Ammon's horn (tissue), 1 donor: ENCODE results near the gene SMCO2.

Experiments used
- DNase-seq: peaks from one replicate; pipeline ENCODE4 v3.0.0-alpha.2; 2016; ENCODE audit warnings: low spot score

The SMCO2 gene

DNA sequence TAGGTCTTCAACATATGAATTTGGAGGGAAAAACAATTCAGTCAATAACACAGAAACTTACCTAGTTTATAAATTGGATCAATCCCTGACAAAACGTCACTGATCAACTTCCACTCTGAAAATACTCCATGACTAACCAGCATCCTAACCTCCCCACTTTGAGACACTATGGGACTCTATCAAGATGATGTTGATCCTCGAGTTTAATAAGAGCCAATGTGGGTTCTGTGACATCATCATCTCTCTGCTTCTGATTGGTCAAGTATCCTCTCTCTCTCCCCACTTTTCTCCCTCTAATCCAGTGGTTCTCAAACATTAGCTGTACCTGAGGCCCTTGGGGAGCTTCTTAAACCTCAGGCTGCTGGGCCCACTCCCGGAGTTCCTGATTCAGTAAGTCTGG lies at the start of gene SMCO2:
Gene SMCO2, plus strand, starts transcription at position 301 of the 400 bp plus-strand sequence. CDS start 23,896 bp downstream, outside the sequence.
- no peak for DNase-seq

DNA sequence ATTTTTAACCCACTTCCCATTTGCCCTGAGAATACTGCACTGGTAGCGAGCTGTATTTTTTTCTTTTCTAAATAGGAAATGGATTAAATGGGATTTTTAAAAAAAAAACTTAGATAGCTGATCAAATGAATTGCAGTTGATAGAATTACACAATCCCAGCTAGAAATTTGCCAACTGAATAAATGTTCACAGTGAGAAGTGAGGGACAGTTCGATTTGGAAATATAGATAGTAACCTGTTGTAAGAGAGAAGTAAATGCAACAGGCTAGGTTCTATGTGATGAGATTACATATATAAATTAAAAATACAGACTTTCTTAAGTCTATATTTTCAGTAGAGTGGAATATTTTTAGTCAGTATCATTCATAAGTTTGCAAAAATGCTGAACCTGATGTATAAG lies 48.1 kb upstream of the SMCO2 start:
- no peak for DNase-seq

DNA sequence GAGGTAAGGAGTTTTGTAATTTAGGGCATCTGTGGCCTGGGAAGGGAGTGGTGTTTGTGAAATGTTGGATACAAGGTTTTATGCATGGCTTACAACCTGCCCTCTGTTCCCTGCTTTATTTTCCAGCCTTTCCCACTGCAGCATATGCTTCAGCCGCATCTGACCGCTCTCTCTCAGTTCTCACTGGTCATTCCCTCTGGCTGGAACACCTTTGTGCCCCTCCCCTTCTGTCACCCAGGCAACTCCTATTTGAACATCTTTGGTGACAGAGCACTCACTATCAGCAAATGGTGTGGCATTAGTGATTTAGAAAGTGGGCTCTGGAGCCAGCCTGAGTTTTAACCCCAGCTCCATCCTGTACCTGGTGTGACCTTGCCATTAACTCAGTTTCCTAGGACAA lies 47.5 kb upstream of the SMCO2 start:
- no peak for DNase-seq

DNA sequence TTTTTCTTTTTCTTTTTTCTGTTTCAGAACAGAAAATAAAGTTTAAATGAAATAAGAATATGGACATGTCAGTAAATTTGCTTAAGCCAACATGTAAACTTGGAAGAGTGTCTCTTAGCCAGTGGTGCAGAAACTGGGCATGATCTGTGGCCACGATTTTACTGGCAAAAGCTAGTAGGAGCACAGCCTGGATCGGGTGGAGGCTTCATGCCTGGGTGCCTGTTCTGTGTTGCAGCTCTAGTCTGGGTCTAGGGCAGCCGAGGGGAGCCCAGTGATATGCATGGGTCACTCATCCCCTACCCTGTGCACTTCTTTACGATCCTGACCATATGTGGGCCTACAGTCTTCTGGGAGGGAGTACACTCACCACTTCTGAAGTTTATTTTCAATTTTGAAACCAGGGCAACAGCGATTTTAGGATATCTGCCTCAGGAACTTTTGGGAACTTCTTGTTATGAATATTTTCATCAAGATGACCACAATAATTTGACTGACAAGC lies 45.6 kb upstream of the SMCO2 start:
- no peak for DNase-seq

DNA sequence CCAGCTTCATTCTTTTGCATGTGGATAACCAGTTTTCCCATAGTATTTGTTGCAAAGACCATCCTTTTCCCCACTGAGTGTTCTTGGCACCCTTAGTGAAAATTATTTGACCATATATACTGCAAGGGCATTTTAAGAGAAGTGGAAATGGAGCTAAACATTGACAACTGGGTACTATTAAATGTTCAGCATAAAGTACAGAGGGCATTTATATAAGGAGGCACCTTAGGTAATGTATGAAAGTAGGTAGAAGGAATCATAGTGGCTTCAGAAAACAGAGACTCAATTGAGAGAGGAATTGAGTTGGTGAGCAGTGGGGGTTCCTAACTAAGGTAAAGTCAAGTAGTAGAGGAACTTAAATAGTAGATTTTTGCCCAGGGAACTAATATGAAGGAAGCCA lies 34.5 kb upstream of the SMCO2 start:
- DNase-seq: no peak

DNA sequence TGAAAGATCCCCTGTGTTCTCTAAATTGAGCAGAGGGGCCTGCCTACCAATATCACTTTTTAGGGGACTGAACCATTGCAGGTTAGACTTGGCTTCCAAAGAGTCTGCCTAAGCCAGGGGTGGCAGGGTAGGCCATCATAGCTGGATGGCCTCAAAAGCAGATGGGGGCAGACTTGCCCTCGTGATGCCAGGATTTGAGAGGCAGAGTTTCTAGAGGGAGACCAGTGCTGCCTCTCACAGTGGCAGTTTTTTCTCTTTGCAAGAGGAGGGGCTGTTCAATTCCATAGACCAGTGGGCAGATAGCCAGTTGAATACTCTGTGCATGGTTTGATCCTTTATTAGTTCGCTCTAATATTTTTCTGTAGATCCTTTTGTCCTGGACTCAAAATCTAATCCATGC lies 23.8 kb upstream of the SMCO2 start:
- DNase-seq: no peak

DNA sequence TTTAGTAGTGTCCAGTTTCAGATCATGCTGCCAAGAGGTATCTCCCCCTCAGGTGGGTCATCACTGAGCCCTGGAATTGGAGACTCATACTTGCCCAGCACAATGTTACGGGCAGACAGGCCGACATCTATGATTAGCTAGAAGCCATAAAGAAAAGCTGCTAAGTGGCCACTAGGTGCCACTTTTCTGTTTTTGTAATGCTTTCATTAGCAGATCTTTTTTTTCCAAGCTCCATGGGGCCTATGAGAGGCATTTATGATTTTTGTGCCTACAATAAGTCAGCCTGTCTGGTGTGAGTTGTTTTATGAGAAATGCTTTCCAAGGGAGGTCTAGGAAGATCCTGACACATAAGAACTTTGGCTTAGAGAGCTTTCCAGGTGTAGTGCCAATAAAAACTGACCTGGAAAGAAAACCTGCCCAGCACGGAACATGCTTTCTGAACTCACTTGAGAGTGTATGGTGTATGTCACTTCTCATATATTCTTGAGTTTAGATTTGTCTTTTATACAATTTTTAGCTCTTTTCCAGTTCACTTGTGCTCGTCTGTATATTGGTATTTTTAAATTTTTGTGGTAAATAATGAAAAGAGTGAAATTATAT lies 21.8 kb upstream of the SMCO2 start:
- peak; percentile 59 for DNase-seq

DNA sequence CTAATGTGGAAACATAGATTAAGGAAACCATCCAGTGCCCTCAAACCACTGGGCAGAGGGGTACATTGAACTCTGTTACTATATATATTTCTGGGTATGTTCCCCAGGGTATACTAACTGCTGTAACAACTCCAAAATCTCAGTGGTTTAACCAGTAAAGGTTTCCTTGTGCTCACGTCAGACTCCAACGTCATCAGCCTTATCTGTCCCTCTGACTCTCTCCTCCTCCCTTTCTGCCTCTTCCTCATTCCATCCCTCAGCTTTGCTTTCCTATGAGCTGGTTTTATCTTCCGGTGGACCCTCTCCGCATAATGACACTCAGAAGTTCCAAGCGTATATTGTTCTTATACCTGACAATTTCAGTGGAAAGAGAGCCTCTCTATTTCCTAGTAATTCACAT lies 21.2 kb upstream of the SMCO2 start:
- DNase-seq: no peak

DNA sequence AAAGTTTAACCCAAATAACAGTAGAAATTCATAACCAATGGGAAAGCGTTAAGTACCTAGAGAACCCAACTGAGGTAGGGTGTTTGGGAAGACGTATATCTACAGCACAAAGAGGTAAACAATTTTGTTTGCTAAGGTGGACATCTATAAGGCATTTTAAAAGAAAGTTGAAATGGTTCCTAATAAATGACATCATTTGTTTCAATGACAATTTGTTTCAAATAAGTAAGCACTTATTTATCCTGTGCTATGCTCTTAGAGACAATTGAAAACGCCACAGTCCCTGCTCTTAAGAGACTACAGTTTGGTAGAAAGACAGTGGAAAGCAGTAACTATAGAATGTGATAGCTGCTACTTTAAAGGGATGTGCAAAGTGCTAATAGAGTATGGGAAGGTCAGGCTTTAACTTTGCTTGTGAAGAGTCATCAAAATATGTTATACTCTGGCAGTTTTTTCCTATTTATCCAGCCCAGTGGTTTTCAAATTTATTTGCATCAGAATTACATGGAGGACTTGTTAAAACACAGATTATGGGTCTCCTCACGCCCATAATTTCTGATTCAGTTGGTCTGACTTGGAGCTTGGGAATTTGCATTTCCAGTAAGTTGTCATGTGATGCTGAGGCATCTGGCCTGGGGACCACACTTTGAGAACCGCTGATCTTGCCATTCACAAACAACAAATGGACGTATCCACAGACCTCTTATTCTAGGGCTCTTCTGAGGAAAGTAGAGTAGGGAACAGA lies 19.6 kb upstream of the SMCO2 start:
- no peak for DNase-seq

DNA sequence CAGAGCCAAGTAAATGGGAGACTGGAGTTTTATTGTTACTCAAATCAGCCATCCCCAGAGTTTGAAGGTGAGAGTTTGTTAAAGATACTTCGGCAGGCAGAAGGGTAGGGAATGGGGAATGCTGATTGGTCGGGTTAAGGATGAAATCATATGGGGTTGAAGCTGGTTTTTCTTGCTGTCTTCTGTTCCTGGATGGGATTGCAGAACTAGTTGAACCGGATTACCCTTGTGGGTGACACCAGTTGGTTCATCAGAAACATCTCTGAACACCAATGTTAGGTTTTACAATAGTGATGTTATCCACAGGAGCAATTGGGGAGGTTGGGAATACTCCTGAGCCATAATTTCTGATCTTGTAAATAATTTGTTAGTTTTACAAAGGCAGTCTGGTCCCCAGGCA lies 18.7 kb upstream of the SMCO2 start:
- no peak for DNase-seq

DNA sequence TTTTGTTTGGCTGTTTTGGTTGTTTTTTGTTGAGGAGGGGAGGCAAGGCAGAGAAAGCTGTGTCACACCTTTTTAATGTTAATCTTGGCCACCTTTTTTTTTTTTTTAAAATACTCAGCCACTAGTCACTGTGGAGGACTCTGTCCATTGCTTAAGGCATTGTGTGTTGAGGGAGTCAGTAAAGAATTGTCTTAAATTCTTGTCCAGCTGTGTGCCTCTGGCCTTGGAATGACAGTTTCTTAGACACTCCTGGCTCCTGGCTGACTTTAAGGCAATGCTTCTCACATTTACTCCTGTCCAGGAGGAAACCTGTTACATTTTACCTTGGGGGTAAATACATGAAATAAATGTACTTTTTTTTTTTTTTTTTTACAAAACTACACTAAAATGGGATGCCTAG lies 18.1 kb upstream of the SMCO2 start:
- DNase-seq: no peak

DNA sequence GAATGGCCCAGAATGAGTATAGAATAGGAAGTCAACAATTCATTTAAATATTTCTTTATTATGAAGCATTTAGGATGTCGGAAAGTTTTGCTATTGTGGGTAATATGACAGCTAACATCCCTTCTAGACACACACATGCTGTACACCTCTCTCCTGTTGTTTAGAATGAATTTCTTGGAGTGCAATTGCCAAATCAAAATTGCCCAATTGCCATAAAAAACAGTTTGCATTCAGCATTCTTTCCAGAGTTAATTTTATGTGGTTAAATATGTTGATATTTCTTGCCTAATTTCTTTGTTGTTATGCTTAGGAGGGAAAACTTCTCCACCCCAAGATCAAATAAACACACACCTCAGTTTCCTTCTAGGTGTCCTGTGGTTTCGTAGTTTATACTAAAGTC lies 16.9 kb upstream of the SMCO2 start:
- DNase-seq: no peak

DNA sequence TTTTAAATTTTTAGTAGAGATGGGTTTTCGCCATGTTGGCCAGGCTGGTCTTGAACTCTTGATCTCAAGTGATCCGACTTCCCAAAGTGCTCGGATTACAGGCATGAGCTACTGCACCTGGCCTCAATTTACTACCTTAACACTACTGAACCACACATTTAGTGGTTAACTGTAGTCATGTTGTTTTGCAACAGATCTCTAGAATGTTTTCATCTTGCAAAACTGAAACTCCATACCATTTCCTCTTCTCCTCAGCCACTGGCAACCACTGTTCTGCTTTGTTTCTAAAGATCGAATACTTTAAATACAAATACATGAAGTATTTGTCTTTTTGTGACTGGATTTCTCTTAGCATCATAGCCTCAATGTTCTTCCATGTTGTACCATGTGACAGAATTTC lies 15.4 kb upstream of the SMCO2 start:
- DNase-seq: no peak

DNA sequence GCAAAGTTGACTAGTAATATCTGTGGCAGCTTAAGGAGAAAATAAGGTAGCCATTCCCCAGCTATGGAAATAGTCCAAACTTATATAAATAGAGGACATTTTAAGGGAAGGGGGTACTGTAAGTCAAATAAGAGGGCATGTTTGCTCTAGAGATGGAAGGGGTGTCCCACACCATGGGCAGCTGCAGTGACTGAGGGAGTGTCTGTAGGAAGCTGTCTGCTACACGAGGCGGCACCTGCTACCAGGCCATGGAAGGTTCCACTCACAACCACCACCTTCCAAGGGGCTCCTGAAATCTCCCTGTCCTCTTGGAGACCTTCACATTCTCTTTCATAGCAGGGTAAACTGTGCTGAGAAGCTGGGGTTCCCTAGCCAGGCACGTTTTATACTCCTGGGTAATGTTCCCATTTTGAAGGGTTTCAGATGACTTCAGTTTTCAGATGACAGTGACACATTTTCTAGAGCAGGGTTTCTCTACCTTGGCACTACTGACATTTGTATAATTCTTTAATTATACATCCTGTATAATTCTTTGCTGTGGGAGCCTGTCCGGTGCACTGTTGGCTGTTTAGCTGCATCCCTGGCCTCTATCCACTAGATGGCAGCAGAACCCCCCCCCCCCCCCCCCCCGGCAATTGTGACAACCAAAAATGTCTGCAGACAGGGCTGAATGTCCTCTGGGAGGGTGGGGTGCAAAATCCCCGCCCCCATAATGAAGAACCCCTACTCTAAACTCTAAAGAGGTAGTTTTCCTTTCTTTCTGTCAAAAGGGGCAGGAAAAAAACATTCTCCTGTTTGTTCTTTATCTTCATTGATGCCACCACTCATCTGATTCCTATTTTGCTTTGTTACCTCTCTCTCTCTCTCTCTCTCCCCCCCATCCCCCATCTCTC lies 11.6 kb upstream of the SMCO2 start:
- peak; percentile 7 for DNase-seq

DNA sequence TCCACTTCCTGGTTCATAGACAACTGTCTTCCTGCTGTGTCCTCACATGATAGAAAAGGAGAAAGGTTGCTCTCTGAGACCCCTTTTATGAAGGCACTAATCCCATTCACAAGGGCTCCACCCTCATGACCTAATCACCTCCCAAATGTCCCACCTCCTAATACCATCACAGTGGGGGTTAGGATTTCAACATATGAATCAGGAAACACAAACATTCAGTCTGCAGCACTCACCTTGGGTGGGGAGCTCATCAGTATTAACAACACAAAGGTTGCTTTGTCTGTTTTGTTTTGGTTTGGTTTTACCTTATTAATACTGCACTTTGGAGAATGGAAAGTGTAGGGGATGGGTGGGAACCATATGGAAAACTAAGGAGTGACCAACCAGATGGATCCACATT lies 10.5 kb upstream of the SMCO2 start:
- no peak for DNase-seq

DNA sequence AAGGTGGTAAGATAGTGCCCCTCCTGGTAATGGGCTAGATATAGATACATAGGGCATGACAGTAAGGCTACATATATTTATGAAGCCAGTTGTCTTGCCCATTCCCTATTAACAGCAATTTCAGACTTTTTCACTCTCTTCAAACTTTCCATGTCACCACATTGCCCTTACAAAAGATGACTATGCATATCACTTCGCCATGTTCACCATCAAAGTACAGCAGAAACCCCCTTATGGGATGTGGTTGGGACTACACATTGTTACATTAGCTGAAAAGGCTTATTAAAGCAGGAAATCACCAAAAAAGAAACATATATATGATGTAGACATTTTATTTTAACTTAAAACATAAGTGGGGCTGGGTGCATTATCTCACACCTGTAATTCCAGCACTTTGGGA lies 9.8 kb upstream of the SMCO2 start:
- no peak for DNase-seq

DNA sequence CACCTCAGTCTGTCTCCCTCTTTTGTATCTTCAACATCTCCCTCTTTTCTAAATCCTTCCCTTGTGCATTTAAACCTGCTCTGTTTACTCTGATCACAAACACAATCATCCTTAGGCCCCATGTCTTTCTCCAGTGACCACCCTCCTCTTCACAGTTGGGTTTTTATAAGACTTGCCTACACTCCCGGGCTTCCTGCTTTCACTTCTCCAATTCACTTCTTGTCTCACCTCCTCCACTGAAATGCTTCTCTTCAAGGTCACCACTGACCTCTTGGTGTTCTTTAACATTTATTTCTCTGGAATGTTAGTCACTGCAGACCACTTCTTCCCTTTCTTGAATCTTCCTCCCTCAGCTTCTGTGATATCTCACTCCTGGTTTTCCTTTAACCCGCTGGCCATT lies 8.7 kb upstream of the SMCO2 start:
- no peak for DNase-seq

DNA sequence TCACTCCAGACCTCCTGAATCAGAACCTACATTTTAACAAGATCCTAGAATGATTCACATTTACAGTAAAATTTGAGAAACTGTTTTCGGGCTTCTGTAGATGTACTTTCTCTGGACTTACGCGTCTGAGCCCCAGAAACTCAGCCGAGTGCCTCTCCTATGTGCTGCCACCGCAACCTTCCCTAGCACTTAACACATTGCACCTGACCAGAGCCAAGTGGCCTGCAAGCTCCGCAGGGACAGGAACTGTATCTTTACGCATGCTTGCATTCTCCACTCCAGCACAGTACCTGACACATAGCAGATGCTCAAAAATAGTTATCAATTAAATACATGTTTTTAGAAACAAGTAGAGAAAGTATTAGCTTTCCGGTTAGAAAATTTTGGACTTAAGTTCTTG lies 1.2 kb downstream of the SMCO2 start:
- DNase-seq: no peak

DNA sequence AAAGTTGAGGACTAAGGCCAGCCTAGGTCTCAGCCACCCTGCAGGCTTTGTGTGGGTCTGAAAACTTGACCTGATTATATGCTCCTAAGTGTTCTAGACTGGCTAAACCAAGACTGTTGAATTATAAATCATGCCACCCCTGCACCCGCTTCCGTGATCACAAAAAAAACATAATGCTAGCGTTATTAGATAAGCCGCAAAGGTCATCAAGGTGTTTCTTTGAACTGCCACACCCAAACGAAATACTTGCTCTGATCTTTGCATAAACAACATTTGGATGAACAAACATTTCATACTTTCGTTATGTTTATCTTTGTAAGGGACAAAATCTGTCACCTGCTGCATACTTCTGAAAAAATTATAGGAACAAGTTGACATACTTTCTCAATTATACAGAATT lies 2.5 kb downstream of the SMCO2 start:
- no peak for DNase-seq

DNA sequence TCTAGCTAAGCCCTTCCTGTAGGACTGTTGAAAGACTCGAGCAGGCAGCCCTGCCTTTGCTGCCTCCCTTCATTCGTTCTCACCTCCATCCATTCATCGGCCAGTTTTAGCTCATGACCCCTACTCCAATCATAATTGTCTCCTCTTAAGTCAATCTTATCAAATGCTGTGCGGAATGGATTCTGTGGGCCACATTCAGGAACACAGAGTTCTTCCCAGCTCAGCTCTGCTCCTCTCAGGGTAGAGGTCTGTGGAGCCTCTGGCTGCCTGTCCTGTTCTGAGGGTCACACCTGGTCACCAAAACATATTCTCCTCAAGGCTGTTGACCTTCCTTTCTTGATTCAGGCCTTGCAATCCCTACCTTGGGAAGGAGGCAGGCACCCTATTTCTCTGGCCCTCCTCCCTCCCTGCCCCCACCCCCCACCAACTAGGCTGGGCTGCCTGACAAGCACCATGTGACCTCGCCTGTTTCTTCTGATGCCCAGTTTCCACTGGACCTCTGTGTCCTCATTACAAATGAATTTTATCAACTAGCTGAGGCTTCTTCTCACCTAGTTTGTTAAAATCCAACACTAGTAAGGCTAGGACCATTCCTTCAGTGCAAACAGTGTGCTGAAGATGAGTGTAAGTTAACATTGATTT lies 3.5 kb downstream of the SMCO2 start:
- DNase-seq: no peak

DNA sequence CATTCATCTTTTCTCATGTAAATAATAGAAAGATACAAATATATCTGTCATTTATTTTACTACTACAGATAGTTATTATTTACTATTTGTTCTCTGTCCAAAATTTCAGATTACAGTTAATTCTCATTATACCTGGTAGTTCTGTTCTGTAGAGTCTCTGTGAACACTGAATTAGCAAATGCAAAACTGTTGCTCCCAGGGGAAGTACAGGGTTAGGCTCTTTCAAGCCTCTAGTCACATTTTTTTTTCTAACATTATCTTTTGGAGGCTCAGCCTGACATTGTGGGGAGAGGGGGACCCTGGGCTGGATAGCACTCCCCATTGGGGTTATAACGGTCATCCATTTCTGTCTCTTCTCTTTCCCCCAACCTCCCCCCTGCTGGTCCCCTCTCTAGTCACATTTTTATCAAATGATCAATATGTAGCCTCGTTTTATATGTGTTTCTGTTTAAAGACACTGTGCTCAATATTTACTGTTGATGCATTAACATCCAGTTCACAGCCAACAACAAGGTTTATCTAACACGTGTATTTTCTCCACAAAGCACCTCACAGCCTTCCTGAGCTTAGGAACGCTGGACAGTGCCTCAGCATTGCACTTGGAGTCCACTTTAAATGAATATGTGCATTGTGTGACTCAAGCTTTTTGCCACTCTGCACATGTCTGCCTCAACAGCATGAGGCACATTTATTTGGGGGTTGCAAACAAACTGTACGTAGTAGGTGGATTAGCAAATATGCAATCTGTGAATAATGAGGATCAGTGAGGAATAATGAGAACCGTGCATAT lies 4.7 kb downstream of the SMCO2 start:
- no peak for DNase-seq

DNA sequence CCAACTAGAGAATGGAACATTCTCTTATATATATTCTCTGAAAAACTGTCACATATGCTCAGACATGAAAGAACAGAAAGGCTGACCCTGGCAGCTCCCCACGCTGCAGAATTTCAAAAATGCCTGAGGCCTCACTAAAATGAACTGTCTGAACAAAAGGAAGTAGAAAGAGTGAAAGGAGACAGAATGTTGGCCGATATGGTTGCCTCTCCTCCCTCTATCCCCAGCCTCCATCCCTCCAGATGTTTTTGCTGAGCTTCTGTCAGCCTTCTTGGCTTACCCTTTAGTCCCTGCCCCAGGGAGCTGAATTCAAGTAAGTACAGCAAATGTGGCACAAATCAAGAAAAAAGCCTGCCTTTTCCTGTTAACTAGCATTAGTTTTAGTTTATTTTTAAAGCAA lies 6.9 kb downstream of the SMCO2 start:
- no peak for DNase-seq
